ENCODE measurements around the gene PLXNB3.
"Not testable (repeated sequence)": the region's sequence is repeated elsewhere in the genome, so short reads cannot be mapped to it uniquely, and the experiment has no call there.

The PLXNB3 gene

DNA sequence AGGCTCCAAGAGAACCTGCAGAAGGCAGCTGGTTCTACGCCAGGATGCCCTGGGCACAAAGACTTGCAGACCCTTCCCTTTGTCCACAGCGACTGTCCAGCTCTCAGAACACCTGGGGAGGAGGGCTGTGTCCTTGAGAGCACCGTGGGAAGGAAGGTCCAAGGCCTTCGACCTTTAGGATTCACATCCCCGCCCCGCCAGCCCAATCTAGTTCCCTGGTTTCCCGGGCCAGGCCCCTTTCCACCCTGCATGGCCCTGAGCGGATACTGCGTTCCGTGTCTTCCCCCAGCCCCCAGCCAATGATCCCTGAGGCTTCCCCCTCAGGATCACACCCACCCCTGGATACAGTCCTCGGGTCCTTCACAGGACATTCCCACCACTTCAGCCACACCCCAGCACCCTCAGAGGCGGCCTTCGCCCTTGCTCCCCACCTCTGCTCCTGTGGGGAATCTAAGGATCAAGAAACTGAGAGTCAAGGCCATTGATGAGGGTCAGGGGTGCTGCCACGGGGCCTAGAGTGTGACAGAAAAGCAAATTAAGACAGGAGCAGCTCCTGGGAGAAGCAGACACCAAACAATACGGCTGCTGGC, 30.3 kb upstream of the PLXNB3 start:
- no peak for DNase-seq (ENCODE audit: low read depth)

DNA sequence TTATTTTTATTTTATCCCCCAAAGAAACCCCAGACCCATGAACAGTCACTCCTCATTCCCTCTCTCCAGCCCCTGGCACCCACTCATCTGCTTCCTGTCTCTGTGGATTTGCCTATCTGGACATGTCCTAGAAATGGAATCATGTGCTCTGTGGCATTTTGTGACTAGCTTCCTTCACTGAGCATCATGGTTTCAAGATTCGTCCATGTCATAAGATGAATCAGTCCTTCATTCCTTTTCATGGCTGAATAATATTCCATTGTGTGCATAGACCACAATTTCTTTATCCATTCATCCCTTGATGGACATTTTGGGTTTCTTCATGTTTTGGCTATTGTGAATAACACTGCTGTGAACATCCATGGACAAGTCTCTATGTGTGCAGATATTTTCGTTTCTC, 29.2 kb upstream of the PLXNB3 start:
- no peak for DNase-seq (ENCODE audit: low read depth)

DNA sequence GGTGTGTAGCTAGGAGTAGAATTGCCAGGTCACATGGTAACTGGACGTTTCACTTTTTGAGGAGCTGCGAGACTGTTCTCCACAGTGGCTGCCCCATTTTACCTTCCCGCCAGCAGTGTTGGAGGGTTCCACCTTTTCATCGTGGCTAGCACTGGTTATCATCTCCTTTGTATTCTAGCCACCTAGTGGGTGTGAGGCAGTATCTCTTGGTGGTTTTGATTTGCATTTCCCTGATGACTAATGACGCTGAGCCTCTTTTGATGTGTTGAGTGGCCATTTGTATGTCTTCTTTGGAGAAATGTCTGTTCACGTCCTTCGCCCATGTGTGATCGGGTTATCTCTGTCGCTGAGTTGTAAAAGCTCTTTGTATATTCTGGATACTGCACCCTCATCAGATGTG, 28.8 kb upstream of the PLXNB3 start:
- DNase-seq (ENCODE audit: low read depth), result no peak

DNA sequence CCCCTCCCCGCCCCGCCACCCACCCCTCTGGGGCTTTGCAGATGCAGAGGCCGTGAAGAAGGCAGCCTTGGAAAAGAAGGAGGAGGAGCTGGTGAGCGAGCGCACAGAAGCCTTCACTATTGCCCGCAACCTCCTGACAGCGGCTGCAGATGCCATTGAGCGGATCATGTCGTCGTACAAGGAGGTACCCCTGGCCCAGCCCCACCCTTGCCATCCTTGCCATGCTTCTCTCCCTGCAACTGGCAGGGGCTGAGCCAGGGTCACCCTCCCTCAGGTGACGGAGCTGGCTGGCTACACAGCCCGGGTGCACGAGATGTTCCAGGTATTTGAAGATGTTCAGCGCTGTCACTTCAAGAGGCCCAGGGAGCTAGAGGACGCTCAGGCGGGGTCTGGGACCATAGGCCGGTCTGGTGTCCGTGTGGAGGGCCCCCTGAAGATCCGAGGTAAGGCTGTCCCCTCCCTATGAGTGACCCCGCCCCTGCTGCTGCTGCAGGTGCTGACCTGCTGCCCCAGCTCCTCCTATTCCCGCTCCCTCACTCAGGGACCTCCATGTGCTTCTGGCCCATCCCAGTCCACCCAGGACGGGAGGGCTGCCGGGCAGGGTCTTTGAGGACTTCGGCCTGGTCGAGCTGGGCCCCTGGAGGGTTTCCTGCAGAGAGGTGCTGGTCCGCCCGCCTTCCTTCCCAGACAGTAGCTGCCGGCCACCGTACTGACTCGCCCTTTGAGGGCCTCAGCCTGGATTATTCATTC, 27.8 kb upstream of the PLXNB3 start:
- DNase-seq (ENCODE audit: low read depth), result no peak

DNA sequence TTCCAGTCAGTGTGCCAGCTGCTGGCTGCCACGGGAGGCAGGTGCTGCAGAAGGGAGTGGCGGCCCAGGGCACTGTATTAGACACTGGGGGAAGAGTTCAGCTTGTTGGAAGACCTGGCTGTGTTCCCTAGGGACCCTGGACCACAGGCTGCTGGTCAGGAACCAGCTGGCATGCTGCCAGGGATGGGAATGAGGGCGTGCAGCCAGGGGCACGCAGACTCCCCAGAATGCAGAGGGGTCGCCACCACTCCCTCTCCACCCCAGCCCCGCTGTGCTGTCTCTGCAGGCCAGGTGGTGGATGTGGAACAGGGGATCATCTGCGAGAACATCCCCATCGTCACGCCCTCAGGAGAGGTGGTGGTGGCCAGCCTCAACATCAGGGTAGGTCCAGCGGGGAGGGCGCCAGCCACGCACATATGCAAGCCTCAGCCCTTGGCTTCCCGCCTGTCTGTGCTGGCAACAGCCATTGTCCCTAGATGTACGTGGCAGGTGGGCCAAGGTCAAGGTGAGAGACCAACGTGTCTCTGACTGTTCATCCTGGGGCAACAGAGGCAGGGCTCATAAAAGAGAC, 27.1 kb upstream of the PLXNB3 start:
- no peak for DNase-seq (ENCODE audit: low read depth)

DNA sequence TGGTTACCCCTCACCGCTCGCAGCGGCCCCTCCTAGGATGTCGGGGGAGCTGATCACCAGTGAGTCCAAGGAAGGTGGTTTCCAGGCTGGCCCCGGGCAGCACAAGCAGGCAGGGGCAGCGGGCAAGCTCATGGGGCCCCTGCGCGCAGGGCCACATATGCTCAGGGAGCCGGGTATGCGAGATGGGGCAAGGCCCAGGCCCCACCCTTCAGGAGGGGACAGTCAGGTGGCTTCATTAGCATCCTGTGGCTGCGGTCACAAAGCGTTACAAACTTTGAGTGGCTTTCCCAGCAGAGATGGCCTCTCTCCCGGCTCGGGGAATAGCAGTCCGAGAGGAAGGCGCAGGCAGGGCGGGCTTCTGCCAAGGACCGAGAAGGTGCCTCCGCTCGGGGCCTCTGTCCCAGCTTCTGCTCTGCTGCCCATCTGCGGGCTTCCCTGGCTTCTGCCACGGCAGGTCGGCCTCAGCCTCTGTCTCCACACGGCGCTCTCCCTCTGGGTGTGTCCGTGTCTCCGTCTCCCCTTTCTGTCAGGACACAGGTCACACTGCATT, 25.9 kb upstream of the PLXNB3 start:
- DNase-seq (ENCODE audit: low read depth), result no peak

DNA sequence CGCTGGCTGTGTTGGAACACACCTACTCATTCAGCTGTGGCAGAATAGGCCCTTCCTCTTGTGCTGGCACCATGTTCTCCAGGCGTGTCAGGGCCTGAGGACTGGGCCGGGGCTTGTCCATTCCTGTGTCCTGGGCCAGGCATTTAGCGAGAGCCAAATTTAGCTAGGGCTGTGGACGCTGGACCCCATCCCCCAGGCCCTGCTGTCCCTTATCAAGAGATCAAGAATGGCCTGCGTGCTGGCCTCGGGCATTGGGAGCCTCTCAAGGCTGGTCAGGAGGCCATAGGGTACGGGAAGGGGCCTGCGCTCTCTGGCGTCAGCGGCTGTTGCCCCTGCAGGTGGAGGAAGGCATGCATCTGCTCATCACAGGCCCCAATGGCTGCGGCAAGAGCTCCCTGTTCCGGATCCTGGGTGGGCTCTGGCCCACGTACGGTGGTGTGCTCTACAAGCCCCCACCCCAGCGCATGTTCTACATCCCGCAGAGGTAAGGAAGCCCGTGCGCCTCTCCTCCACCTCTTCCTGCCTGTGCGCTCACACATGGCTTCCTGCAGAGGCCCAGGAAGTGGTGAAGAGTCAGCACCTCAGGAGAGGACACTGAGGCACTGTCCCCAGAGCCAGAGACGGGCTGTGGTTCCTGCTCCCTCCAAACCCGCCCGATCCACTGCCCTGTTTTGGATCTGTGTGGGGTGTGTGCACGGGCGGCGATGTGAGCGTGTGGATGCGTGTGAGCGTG, 24.1 kb upstream of the PLXNB3 start:
- no peak for DNase-seq (ENCODE audit: low read depth)

DNA sequence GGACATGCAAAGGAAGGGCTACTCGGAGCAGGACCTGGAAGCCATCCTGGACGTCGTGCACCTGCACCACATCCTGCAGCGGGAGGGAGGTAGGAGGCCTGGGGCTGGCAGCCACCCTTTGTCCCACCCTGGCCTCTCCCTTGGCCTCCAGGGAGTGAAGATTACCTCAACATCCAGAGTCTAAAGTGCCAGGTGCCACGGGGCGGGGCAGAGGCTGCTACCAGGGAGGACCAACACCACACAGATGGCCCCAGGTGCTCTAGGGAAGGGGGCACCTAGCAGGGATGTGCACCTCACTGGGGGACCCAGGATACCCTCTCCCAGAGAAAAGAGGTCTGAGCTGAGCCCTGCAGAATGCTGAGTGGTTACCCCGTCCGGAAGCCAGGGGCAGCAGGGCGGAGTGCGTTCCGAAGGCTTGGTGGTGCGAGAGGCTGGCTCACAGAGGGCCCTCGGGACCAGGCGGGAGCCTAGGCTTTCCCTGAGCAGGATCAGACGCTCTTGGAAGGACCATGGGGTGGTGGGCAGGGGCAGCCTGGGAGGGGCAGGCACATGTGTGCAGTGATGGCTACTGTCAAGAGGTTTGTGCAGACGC, 23.3 kb upstream of the PLXNB3 start:
- no peak for DNase-seq (ENCODE audit: low read depth)

DNA sequence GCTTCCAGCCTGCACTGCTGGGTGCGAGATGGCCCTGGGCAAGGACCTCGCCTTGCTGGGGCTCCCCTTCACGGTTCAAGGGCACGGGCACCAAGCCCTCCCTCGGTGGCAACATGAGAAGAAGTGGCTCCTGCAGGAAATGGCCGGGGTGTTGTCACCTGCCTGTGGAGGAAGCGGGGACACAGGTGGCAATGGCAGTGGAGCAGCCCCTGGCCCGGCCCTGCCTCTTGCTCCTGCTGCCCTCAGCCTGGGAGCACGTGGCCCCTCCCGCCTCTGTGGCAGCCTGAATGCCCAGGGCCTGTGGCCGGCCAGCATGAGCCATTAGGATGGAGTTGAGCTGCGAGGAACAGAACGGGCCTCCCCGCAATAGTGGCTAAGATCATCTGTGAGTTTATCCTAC, 22.6 kb upstream of the PLXNB3 start:
- no peak for DNase-seq (ENCODE audit: low read depth)

DNA sequence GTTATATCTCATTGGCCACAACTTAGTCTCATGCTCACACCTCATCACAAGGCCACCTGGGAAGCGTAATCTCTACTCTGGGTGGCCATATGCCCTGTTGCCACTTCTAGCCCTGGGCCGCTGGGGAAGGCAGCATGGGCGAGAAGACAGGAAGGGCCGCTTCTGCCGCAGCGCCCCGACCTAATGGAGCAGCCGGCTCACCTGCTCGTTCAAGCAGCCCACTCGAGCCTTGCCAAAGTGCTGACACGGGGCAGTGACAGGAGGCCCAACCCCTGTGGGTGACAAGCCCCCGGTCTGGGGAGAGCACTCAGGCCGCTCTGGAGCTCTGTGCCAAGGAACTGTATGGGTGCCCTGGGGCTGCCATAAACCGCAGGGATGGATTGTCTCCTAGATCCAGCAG, 21.9 kb upstream of the PLXNB3 start:
- DNase-seq (ENCODE audit: low read depth), result not testable (repeated sequence)

DNA sequence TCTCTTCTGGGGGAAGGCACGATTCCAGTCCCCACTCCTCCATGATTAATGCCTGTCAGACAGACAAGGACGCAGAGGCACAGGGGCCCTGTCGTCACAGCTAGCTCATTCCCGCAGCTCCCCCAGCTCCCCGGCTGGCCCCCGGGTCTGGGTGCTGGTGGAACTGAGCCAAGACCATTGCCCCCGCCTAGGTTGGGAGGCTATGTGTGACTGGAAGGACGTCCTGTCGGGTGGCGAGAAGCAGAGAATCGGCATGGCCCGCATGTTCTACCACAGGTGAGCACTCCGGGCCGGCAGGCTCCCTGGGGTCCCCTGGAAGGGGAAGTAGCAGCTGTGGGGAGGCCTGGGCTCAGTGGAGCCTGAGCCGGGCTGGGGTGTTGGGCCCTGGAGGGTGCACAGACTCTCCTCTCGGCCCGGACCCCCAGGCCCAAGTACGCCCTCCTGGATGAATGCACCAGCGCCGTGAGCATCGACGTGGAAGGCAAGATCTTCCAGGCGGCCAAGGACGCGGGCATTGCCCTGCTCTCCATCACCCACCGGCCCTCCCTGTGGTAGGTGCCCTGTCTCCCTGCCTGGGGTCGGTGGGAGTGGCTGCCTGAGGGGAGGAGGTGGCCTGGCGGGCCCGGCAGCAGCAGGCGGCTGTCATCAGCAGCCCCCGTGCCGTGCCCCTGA, 21.1 kb upstream of the PLXNB3 start:
- DNase-seq (ENCODE audit: low read depth), result not testable (repeated sequence)

DNA sequence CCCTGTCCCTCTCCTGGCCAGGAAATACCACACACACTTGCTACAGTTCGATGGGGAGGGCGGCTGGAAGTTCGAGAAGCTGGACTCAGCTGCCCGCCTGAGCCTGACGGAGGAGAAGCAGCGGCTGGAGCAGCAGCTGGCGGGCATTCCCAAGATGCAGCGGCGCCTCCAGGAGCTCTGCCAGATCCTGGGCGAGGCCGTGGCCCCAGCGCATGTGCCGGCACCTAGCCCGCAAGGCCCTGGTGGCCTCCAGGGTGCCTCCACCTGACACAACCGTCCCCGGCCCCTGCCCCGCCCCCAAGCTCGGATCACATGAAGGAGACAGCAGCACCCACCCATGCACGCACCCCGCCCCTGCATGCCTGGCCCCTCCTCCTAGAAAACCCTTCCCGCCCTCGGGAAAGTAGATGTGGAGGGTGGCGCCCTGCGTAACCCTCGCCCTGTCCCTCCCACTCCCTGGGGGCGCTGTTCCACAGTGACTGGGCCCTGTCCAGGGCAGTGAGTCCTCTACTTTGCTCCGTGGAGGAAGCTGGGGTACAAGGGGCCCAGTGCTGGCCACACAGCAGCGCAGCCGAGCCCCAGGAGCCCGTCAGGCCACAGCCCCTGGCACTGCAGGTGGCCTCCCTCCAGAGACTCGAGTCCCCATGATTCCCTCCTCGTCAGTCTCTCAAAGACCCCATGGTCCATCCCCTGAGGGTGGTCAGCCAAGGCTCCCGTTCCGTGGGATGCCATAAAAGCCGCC, 20.4 kb upstream of the PLXNB3 start:
- not testable (repeated sequence) for DNase-seq (ENCODE audit: low read depth)

DNA sequence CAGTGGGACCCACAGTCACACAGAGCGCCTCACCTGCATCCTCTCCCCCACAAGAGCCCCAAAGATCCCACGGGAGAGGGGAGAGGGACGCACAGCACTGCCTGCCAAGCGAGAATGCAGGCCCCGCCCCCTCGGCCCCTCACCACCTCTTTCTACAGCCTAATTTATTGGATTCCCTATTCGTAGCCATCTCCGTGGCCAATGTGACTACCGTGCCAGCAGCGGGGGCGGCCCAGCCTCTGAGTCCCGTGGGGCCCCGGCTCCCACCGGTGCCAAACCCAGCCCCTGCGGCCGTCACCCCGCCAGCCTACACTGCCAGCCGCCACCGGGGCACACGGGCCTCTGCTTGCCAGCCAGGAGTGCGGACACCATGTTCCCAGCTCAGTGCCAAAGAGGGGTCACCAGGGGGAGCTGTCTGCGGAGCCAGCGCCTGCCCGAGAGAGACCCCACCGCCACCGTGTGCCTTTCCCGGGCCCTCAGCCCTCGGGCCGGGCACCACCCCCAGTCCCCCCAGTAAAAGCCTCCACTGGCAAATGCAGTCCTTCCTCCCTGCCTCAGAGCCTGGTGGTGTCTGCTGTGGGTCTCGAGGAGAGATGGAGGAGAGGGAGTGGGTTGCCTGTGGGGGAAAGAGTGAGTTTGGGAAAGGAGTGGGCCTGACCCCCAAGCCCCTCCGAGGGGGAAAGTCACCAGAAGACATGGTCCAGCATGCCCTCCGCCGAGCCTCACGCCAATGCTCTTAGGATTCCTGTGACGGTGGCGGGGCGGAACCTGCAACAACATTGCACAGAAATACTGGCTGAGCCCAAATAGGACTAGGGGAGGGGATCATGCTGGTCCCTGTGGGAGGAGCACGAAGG, 19.6 kb upstream of the PLXNB3 start:
- no peak for DNase-seq (ENCODE audit: low read depth)

DNA sequence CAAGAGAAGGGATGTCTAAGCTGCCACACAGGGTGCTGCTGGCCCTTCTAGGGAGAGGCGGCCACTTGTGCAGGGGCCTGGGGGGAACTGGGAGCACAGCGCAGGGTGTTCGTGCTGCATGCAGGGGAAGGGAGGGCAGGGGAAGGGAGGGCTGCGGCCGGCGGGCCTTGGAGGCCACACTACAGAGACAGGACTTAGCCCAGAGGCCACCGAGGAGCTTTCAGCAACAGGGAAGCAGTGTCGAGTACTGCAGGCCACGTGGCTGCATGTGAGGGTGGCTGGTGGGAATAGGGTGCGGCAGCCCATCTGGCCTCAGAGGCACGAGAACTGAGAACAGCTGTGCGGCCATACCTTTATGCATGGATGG, 19.0 kb upstream of the PLXNB3 start:
- DNase-seq (ENCODE audit: low read depth), result not testable (repeated sequence)

DNA sequence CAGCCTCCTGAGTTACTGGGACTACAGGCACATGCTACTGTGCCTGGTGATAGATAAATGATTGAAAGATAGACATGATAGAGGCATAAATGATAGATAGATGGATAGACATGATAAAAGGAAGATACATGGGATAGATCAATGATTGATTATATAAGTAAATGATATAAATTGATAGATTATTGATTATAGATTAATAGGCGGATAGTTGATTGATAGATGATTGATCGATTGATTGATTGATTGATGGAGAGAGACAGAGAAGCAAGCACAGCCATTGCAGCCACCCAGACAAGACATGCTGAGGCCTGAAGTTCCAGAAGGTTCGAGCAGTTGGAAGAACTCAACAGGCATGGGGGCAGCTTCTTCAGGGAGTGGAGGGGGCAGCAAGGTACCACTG, 17.7 kb upstream of the PLXNB3 start:
- DNase-seq (ENCODE audit: low read depth), result no peak

DNA sequence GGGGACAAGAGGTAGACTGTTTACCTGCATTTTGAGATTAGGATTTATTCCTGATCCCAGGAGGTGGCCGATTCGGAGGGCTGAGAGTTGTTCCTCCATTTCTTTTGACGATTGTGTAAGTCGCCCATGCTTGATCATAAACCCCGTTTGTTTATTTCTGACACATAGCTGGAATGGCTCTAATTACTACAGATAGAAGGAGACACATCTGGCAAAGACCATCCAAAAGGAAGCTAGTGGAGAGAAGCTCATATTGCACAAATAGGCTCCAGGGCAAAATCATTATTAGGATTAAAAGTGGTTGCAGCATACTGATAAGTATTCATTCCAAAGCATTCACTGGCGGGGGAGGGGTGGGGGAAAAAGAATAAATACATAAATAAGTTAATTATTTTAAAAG, 17.1 kb upstream of the PLXNB3 start:
- not testable (repeated sequence) for DNase-seq (ENCODE audit: low read depth)

DNA sequence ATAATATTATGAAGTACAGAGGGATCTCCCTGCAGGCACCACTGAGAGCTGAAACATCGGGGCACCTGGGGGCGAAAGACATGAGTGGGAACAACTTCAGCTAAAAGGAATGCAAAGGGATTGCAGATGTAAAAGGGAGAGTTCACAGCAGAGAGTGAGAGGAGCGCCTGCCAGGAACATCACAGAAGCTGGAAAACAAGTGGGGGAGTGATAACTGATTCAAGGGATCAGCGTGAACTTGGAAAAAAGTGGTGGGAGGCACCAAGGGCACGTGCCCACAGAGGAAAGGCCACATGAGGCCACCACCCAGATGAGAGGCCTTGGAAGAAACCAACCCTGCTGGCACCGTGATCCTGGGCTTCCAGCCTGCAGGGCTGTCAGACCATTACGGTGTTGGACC, 15.0 kb upstream of the PLXNB3 start:
- DNase-seq (ENCODE audit: low read depth), result not testable (repeated sequence)

DNA sequence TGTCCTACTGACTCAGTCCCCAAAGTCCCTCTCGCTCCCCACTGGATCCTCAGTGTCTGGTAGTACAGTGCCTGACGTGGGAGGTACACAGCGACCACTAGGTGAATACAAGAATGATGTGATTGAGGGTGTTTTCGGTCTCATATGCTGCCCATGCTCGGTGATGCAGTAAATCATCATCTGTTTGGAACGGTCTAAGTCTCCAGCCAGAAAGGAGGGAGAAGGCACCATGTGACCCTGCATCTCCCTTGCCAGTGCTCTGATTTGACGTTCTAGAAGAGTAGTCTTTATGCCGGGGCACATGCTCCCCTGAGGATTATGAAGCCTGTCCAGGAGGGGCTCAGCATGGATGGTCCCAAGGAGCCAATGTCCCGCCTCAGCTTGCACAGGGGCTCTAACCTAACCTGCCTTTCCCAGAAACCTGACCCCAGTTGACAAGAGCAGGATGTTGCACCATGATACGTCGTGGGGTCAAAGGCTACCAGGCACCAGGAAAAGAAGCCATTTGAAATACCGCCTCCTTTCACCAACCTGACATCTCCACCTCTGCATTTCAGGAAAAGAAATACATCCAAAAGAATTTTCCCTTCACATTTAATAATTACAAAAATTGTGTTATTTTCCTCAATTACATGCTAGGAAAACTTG, 13.8 kb upstream of the PLXNB3 start:
- no peak for DNase-seq (ENCODE audit: low read depth)

DNA sequence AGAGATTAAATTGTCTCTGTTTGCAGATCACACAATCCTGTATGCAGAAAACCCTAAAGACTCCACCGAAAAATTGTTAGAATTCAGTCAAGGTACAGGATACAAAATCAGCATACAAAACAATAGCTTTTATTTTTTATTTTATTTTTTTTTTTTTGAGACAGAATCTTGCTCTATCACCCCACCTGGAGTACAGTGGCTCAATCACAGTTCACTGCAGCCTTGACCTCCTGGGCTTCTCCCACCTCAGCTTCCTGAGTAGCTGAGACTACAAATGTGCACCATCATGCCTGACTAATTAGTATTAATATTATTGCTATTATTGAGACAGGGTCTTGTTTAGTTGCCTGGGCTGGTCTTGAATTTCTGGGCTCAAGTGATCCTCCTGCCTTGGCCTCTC, 8.9 kb upstream of the PLXNB3 start:
- DNase-seq (ENCODE audit: low read depth), result no peak

DNA sequence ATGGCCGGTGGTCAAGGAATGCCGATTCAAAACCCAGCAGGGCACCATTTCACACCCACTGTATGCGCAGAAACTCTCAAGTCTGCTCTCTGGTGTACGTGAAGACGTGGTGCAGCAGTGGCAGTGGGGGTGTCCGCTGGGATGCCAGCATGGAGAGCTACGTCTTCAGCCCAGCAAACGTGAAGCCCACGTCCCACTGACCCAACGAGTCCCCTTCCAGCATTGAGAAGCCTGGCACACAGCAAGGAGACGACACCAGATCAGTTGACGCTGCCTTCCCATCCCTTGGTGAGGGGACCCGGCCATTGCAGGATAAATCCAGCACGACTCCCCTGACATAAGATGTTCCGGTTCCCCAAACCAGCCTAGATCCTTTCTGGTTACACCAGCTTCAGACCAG, 2.2 kb upstream of the PLXNB3 start:
- no peak for DNase-seq (ENCODE audit: low read depth)
